Large intestine (tissue), 3 donors: Measurements from ENCODE around the gene KLHL22. TPM values are rescaled to one million over a fixed set of nuclear protein-coding genes. Genes with fewer than 3 reads are reported as not detected.

ENCODE experiments used
- DNase-seq, 2 donors: peaks; one replicate each; pipeline versions ENCODE4 v3.0.0 to v3.0.0-alpha.2; 2013
- H3K27ac ChIP-seq: one replicate; pipeline ENCODE4 v1.5.1; 2013; ENCODE audit warnings: low read length
- H3K27me3 ChIP-seq: 2 replicates; pipeline ENCODE4 v1.6.1; 2013; ENCODE audit warnings: low read length; ENCODE audit not compliant: control insufficient read depth, insufficient read depth
- H3K36me3 ChIP-seq: 2 replicates; pipeline ENCODE4 v1.6.1; 2013; ENCODE audit warnings: low read length; ENCODE audit not compliant: control insufficient read depth, insufficient read depth
- H3K4me1 ChIP-seq: one replicate; pipeline ENCODE4 v1.6.1; 2013; ENCODE audit warnings: low read length; ENCODE audit not compliant: control insufficient read depth, insufficient read depth
- H3K4me3 ChIP-seq: one replicate; pipeline ENCODE4 v1.5.1; 2013; ENCODE audit warnings: low read length
- H3K9me3 ChIP-seq: one replicate; pipeline ENCODE4 v1.6.1; 2013; ENCODE audit warnings: mild to moderate bottlenecking, low read depth, low read length, moderate library complexity; ENCODE audit not compliant: control insufficient read depth
- WGBS: methylation state at CpG from one replicate; pipeline ENCODE4 v1.1.5; 2013; ENCODE audit warnings: low lambda C conversion rate; ENCODE audit not compliant: insufficient coverage; 5-methylcytosine and 5-hydroxymethylcytosine counted together
- polyA plus RNA-seq: library from polyadenylated mRNA; unstranded; fragments of 120-200 nt; gene quantifications from one replicate; pipeline ENCODE4 v1.2.1, GENCODE V29; 2013

Gene KLHL22
- polyA plus RNA-seq, 1 donor = 18.5 TPM

DNA sequence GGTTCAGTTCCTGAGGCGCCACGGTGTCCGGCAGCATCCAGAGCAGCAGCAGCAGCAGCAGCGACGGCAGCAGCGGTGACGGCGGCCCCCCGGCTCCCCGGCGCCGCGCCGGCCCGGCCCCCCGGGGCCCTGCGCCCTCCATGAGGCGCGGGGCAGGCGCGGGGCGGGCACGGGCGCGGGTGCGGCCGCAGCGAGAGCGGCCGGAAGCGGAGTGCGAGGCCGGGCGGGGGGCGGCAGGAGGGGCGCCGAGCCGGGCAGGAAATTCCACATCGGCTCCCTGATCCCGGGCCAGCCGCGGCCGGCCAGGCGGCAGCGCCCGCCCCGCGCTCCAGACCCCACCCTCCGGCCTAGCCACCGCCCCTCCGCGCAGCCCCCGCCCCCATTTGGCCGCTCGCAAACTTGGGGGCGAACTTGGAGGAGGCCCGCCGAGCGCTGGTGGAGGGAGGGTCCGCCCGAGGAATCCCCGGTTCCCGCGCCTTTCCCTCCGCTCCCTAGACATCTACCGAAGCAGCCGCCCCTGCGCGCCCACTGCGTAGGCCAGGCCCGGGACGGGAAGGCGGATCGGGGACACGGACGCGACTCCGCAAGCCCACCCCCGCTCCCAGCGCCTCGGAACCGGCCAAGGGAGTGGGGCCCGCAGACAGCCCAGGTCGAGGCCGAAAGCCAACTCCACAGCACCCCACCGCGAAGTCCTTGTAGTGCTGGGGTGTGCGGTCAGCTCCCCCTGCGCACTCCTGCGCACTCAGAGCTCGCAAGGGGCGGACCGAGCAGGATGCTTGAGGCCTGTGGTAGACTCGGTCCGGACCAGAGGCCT, 57.8 kb downstream of the KLHL22 start, which contains the start of gene SCARF2:
Gene SCARF2 (minus strand): TSS at position 213 of the 814 bp plus-strand sequence. CDS start 71 bp downstream, at position 142.
- Histone ChIP-seq H3K27ac (peak within 1 kb of the TSS; percentile 62), H3K36me3 (peaks cover 11% of the 10 kb centered on the region), H3K9me3 (peaks cover 11% of the 10 kb centered on the region), H3K4me3 (peak within 1 kb of the TSS; percentile 61), H3K27me3 (peaks cover 59% of the 10 kb centered on the region), H3K4me1 (peaks cover 13% of the 10 kb centered on the region)
- no CpG with 5 or more reads among the region's 95 CpGs for WGBS
- DNase-seq = peak in 1 of 2 donors; percentile 50

DNA sequence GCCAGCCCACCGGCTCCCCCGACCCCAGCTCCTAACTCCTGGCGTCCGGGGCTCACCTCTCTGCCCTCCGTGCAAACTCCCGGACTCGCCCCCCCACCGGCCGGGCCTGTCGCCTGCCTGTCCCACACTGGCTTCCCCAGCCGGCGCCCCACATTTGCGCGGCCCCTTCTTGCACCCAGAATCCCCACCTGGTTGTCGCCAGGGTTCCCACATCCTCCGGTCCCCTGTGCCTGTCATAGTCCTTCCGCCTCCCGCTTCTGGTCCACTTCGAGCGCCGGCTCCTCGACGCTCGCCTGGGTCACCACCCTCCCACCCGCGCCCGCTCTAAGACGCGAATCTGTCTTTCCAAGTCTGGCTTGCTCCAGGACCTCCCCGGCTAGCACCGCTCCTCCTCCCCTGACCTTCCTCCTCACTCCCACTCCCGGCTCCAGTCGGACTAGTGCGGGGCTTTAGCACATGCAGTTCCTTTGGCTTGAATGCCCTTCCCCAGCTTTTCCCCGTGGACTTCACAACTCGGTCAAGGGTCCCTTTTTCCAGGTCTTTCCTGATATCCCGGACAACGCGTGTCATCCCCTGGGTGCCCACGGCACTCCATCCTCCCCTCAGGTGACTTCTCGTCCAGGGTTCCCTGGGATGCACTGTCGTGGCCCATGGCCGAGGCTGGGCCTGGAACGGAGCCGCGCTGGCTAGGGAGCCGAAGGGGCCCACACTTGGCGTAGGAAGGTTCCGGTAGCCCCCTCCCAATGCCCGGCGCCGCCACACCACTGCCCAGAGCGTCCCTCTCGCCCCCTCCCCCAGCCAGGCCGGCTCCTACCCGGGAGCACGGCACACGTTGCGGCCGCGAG, 58.6 kb downstream of the KLHL22 start:
- peaks cover 13% of the 10 kb centered on the region for H3K4me1 ChIP-seq
- H3K36me3 ChIP-seq = peaks cover 5% of the 10 kb centered on the region
- peaks cover 11% of the 10 kb centered on the region for H3K9me3 ChIP-seq
- peak overlapping the region; percentile 45 for H3K27ac ChIP-seq
- H3K4me3 ChIP-seq = peak overlapping the region; percentile 61
- peaks cover 65% of the 10 kb centered on the region for H3K27me3 ChIP-seq
- WGBS = no CpG with 5 or more reads among the region's 61 CpGs
- no peak for DNase-seq

DNA sequence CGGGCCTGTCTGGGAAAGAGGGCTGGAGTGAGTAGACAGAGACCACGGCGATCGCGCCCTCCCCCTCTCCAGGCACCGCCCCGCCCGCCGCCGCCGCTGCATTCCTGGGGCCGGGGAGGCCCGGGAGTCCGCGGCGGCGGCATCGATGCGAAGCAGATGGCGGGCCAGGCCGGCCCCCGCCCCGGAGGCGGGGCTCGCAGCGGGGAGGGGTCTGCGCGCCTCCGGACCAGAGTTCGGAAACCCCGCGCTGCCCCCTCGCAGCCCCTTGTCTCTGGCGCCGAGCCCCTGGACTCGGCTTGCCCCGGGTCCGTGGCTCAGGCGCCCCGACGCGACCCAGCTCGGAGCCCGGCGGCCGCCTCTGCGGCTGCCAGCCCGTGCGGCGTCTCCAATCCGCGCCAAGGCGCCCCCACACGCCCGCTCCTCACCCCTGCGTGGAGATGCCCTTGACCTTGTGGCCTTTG, 59.3 kb downstream of the KLHL22 start:
- Histone ChIP-seq H3K27ac (peak overlapping the region; percentile 45), H3K9me3 (peaks cover 11% of the 10 kb centered on the region), H3K27me3 (peaks cover 72% of the 10 kb centered on the region), H3K4me1 (peaks cover 13% of the 10 kb centered on the region), H3K36me3 (peaks cover 4% of the 10 kb centered on the region), H3K4me3 (peak overlapping the region; percentile 61)
- no CpG with 5 or more reads among the region's 56 CpGs for WGBS
- peak in 1 of 2 donors; percentile 42 for DNase-seq

DNA sequence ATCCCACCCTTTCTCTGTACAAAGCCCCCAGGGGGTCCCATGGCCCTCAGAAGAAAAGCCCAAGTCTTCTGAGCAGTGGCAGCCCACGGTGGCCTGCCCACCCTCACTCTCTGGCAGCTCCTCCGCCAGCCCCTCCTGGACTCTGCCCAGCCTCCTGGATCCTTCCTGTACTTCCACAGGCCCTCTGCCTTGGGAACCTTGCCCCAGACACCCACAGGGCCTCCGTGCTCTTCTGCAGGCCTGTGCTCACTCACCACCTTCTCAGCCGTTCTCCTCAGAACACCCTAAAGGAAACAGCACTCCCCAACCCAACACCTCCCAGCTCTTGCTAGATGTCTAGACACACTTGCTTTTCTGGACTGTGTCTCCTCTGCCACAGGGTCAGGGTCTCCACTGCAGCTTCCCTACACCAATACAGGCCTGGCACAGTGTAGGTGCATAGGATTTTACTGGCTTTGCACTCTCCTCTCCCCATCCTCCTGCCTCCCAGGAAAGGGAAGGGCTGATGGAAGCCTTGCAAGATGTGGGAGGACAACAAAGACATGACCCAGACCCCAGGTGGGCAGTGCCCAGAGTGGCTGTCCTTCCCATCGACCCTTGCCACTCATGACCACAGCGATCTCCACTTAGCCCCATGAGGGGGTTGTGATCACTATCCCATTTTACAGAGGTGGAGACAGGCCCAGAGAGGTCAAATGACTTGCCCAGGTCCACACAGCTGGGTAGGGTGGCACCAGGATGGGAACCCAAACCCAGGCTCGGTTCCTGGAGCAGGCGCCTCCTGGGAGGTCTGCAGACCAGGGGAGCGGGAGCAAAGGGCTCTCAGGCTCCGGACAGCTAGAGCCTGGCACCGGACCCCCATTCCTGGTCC, 59.9 kb downstream of the KLHL22 start:
- H3K27me3 ChIP-seq = peaks cover 78% of the 10 kb centered on the region
- H3K27ac ChIP-seq = peak overlapping the region; percentile 36
- no peak for DNase-seq
- H3K4me3 ChIP-seq = peak overlapping the region; percentile 33
- peaks cover 15% of the 10 kb centered on the region for H3K4me1 ChIP-seq
- no peaks in the 10 kb centered on the region for H3K36me3 ChIP-seq
- peaks cover 11% of the 10 kb centered on the region for H3K9me3 ChIP-seq
- no CpG with 5 or more reads among the region's 11 CpGs for WGBS

DNA sequence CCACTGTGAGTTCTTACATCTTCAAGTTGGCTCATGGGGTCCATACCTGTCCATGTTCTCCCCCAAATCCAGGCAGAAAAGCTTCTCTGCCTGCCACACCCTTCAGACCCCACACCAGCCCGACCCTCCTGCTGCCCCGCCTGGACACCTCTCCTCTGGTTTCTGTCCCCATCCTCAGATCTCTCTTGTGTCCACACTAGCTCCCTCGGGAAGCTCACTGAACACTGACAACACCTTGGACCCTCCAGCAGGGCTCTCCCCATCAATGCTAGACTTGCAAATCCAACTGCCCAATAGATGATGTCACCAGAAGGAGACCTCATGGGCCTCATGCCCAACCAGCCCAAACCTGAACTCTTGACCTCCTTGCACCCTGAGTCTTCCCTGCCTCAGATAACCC, 60.8 kb downstream of the KLHL22 start:
- Histone ChIP-seq H3K4me1 (peaks cover 23% of the 10 kb centered on the region), H3K27me3 (peaks cover 87% of the 10 kb centered on the region), H3K36me3 (no peaks in the 10 kb centered on the region), H3K27ac (no peak overlapping the region), H3K4me3 (no peak overlapping the region), H3K9me3 (peaks cover 19% of the 10 kb centered on the region)
- no CpG with 5 or more reads among the region's 3 CpGs for WGBS
- no peak for DNase-seq

DNA sequence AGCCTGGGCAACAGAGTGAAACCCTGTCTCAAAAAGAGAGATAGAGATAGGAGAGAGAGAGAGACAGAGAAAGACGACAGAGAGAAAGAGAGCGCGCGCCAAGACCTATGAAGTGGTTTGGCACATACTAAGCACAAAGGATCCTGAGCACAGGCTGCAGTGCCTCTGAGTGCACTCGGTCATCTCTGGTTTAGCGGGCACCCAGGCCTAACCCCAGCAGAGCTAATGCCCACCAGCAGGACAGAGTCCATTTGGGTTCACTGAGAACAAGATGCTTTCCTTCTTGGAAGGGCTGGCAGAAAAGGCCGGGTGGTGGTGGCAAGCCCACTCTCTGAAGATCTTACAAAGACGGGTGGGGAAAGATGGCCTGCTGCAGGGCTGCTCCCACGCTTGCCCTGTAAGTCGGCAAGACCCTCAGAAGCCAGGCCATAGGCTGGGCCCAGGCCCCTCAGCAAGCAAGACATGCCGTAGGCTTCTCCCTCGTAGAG, 61.3 kb downstream of the KLHL22 start:
- Histone ChIP-seq H3K4me3 (no peak overlapping the region), H3K27ac (no peak overlapping the region), H3K27me3 (peaks cover 91% of the 10 kb centered on the region), H3K4me1 (peaks cover 28% of the 10 kb centered on the region), H3K9me3 (peaks cover 20% of the 10 kb centered on the region), H3K36me3 (no peaks in the 10 kb centered on the region)
- no peak for DNase-seq
- WGBS = no CpG with 5 or more reads among the region's 12 CpGs

DNA sequence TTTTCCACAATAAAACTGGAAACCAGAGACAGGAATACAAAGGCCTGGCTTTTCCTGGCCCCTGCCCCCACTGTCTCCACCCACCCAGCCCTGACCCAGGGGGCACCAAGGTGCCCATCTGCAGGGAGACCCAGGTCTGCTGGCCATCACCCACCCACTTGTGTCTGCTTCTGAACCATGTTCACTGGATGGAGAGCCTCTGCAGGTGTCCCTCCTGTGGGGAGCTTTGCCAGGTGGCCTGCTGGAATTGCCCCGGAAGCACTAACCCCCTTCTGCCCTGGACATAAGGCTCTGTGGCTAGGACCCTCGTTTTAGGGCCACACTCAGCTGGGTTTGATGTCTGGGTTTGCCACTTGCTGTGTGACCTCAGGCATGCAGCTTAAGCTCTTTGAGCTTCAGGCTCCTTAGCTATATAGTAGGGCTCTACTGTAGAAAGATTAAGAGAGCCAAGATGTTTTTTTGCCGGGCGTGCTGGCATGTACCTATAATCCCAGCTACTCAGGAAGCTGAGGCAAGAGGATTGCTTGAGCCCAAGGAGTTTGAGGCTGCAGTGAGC, 61.8 kb downstream of the KLHL22 start:
- DNase-seq = no peak
- peaks cover 3% of the 10 kb centered on the region for H3K36me3 ChIP-seq
- H3K9me3 ChIP-seq = peaks cover 20% of the 10 kb centered on the region
- peaks cover 92% of the 10 kb centered on the region for H3K27me3 ChIP-seq
- no peak overlapping the region for H3K27ac ChIP-seq
- H3K4me1 ChIP-seq = peaks cover 28% of the 10 kb centered on the region
- H3K4me3 ChIP-seq = no peak overlapping the region
- whole genome bisulfite sequencing = 100% methylated on average over 2 of the region's 4 CpGs

DNA sequence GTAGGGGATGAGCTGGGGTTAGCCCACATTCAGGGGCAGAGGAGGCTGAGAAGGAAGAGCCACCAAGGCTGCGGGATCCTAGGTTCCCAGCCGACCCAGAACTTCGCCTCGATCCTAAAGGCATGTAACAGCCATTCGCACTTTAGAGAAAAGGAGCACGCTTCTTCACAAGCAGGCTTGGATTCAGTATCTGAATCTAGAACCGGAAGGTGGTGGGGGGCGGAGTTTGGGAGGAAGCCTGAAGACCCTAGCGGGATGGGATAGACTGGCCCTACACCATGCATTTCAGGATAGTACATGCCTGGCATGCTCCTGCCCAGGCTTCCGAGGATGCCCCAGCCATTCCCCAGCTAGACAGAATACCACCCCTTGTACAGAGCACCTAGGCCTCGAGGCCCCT, 62.4 kb downstream of the KLHL22 start:
- Histone ChIP-seq H3K27me3 (peaks cover 91% of the 10 kb centered on the region), H3K36me3 (peaks cover 5% of the 10 kb centered on the region), H3K4me3 (no peak overlapping the region), H3K27ac (no peak overlapping the region), H3K4me1 (peaks cover 28% of the 10 kb centered on the region), H3K9me3 (peaks cover 20% of the 10 kb centered on the region)
- no peak for DNase-seq
- WGBS = no CpG with 5 or more reads among the region's 11 CpGs

DNA sequence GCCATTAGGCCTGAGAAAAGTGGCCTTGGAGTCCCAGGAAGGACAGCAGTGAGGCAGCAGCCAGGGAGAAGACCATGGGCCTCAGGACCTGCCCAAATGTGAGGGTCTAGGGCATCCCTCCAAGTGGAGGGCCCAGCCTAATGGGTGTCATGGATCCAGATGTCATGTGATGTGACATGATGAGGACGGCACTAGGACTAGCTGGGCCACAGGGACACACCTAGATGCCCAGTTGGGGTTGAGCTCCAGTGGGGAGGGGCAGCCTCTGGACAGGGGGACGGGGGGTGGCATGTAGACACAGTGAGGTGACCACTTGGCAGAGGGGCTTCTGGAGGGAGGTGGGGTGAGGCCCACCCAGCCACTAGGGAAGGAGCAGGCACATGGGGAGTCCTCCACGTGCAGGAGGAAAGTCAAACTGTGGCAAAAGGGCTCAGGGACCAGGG, 63.3 kb downstream of the KLHL22 start:
- no peak for DNase-seq
- no CpG with 5 or more reads among the region's 3 CpGs for WGBS
- peaks cover 27% of the 10 kb centered on the region for H3K4me1 ChIP-seq
- peaks cover 91% of the 10 kb centered on the region for H3K27me3 ChIP-seq
- no peak overlapping the region for H3K27ac ChIP-seq
- no peak overlapping the region for H3K4me3 ChIP-seq
- peaks cover 15% of the 10 kb centered on the region for H3K9me3 ChIP-seq
- peaks cover 5% of the 10 kb centered on the region for H3K36me3 ChIP-seq
